Measurements from ENCODE around the gene SLC9A3. TPM values are rescaled to one million over a fixed set of nuclear protein-coding genes. Genes with fewer than 3 reads are reported as not detected.
A peak's percentile ranks its signal among the peaks of the same experiment; 100 is the strongest.
"Not testable (repeated sequence)": the region's sequence is repeated elsewhere in the genome, so short reads cannot be mapped to it uniquely, and the experiment has no call there.

The SLC9A3 gene
- total and polyA plus RNA-seq, 8 donors = 0.60 to 1.9 (median 0.95) TPM

- Histone ChIP-seq H3K4me1 (peaks cover 0 to 4% (median 0%) of the 10 kb centered on the region in 3 donors), H3K4me3 (no peak overlapping the region), H3K27ac (no peak overlapping the region), H3K9me3 (no peaks in the 10 kb centered on the region), H3K36me3 (no peaks in the 10 kb centered on the region), H3K27me3 (no peaks in the 10 kb centered on the region)
- TF ChIP-seq, protein P1, sequence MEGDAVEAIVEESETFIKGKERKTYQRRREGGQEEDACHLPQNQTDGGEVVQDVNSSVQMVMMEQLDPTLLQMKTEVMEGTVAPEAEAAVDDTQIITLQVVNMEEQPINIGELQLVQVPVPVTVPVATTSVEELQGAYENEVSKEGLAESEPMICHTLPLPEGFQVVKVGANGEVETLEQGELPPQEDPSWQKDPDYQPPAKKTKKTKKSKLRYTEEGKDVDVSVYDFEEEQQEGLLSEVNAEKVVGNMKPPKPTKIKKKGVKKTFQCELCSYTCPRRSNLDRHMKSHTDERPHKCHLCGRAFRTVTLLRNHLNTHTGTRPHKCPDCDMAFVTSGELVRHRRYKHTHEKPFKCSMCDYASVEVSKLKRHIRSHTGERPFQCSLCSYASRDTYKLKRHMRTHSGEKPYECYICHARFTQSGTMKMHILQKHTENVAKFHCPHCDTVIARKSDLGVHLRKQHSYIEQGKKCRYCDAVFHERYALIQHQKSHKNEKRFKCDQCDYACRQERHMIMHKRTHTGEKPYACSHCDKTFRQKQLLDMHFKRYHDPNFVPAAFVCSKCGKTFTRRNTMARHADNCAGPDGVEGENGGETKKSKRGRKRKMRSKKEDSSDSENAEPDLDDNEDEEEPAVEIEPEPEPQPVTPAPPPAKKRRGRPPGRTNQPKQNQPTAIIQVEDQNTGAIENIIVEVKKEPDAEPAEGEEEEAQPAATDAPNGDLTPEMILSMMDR (IDR thresholded peaks at IDR 0.05) = no peak
- ATAC-seq (no peak), DNase-seq (peak in 3 of 6 donors; percentile 6 to 63 (median 35)), FAIRE-seq (no peak)
- 50 to 78% methylated on average over 20 to 21 of the region's 21 CpGs for WGBS, 2 donors
- intact Hi-C loops (cut with DNase I) = no loop called here
Measured at GRCh38 chr5:561408-561807, 37.2 kb upstream of the SLC9A3 start.

DNA sequence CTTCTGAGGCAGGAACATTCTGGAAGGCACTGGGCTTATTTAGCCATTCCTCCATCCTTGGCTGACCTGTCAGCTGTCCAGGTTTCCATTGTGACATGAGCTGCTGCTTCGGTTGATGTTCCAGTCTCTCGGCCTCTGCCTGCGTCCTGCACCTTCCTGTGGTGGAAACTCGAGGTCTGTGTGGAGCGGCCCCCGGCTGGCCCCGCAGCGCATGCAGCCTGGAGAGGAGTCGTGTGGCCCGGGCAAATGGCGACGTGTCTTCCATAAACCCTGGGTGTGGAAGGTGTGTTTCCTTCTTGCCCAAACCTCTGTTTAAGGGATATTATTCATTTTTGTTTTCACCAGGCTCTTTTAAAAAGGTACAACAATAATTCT is 36.5 kb upstream of the SLC9A3 start:
- DNase-seq = peak in 2 of 6 donors; percentile 6 to 35
- peaks cover 0 to 4% (median 0%) of the 10 kb centered on the region in 3 donors for H3K4me1 ChIP-seq

GRCh38 chr5:558871-559503 is 34.7 kb upstream of the SLC9A3 start:
- FAIRE-seq = no peak
- DNase-seq = no peak
- H3K4me3 ChIP-seq = no peak overlapping the region
- no peak overlapping the region for H3K27ac ChIP-seq
- 88 to 92% methylated on average over 32 of the region's 32 CpGs for WGBS, 2 donors
- intact Hi-C loops (cut with DNase I) = no loop called here
- ATAC-seq = no peak
- no peaks in the 10 kb centered on the region for H3K27me3 ChIP-seq
- H3K4me1 ChIP-seq = peaks cover 0 to 4% (median 0%) of the 10 kb centered on the region in 3 donors
- TF ChIP-seq, protein P1 (IDR thresholded peaks at IDR 0.05) = no peak
- H3K36me3 ChIP-seq = no peaks in the 10 kb centered on the region
- no peaks in the 10 kb centered on the region for H3K9me3 ChIP-seq

More for the DNA sequence above, 36.5 kb upstream of the SLC9A3 start:
- no peaks in the 10 kb centered on the region for H3K9me3 ChIP-seq
- H3K27ac ChIP-seq = no peak overlapping the region
- H3K36me3 ChIP-seq = no peaks in the 10 kb centered on the region
- TF ChIP-seq, protein P1 (IDR thresholded peaks at IDR 0.05) = no peak
- FAIRE-seq (no peak), ATAC-seq (no peak)
- H3K27me3 ChIP-seq = no peaks in the 10 kb centered on the region
- intact Hi-C loops (cut with DNase I) = no loop called here
- no peak overlapping the region for H3K4me3 ChIP-seq
- 77% methylated on average over 12 of the region's 12 CpGs for WGBS, 2 donors

GRCh38 chr5:558326-558725 is 34.1 kb upstream of the SLC9A3 start:
- Histone ChIP-seq H3K27me3 (no peaks in the 10 kb centered on the region), H3K4me3 (no peak overlapping the region), H3K9me3 (no peaks in the 10 kb centered on the region), H3K4me1 (peaks cover 0 to 4% (median 0%) of the 10 kb centered on the region in 3 donors), H3K27ac (no peak overlapping the region), H3K36me3 (no peaks in the 10 kb centered on the region)
- FAIRE-seq (no peak), DNase-seq (peak in 2 of 6 donors; percentile 2 to 56), ATAC-seq (no peak)
- intact Hi-C loops (cut with DNase I) = no loop called here
- 94 to 97% methylated on average over 10 of the region's 10 CpGs for WGBS, 2 donors
- TF ChIP-seq, protein P1 (IDR thresholded peaks at IDR 0.05) = no peak

GRCh38 chr5:557917-558316 is 33.7 kb upstream of the SLC9A3 start:
- FAIRE-seq; H3K9me3 ChIP-seq; intact Hi-C loops (cut with DNase I); H3K36me3 ChIP-seq; H3K27ac ChIP-seq; H3K4me1 ChIP-seq; H3K4me3 ChIP-seq; ATAC-seq; H3K27me3 ChIP-seq: not testable (repeated sequence)
- DNase-seq = peak in 2 of 6 donors; percentile 2 to 28
- WGBS, 2 donors = 96 to 98% methylated on average over 3 to 4 of the region's 4 CpGs

All from pancreas (tissue), 10 donors.